ENCODE data around the gene FOXP1.

DNA sequence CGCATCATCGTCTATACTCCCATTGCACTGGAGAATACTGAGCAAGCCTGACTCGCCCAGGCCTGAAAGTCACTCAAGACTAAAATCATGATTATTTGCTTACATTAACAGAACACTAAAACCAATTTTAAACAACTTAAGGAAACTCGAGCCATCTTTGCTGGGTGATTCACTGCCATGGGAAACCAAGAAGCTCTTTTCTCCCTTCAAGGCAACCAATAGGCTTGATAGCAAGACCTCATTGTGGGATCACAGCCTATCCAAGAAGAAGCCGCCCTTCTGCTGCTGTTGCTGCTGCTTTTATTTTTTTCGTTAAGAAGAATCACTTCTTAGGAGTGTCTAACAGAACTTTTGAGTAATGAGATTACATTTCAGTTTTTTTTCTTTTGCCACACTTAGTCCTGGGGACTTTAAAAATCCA, 479.4 kb downstream of the FOXP1 start:
- no peak for TF ChIP-seq POLR2AphosphoS5 (IDR thresholded peaks at IDR 0.05; ENCODE audit: low read depth, low read length)
- TF ChIP-seq, protein P1, sequence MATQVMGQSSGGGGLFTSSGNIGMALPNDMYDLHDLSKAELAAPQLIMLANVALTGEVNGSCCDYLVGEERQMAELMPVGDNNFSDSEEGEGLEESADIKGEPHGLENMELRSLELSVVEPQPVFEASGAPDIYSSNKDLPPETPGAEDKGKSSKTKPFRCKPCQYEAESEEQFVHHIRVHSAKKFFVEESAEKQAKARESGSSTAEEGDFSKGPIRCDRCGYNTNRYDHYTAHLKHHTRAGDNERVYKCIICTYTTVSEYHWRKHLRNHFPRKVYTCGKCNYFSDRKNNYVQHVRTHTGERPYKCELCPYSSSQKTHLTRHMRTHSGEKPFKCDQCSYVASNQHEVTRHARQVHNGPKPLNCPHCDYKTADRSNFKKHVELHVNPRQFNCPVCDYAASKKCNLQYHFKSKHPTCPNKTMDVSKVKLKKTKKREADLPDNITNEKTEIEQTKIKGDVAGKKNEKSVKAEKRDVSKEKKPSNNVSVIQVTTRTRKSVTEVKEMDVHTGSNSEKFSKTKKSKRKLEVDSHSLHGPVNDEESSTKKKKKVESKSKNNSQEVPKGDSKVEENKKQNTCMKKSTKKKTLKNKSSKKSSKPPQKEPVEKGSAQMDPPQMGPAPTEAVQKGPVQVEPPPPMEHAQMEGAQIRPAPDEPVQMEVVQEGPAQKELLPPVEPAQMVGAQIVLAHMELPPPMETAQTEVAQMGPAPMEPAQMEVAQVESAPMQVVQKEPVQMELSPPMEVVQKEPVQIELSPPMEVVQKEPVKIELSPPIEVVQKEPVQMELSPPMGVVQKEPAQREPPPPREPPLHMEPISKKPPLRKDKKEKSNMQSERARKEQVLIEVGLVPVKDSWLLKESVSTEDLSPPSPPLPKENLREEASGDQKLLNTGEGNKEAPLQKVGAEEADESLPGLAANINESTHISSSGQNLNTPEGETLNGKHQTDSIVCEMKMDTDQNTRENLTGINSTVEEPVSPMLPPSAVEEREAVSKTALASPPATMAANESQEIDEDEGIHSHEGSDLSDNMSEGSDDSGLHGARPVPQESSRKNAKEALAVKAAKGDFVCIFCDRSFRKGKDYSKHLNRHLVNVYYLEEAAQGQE (IDR thresholded peaks at IDR 0.05; ENCODE audit: insufficient read depth in 1 of 2, low read depth in 2 of 2, low read length in 2 of 2), result no peak
